HG03442 (cell line): Measurements from ENCODE around the gene CNTN2.

Experiments used
- ATAC-seq: cut with Tn5 transposase; IDR thresholded peaks from one replicate; pipeline ENCODE4 v1.9.1; 2021; ENCODE audit warnings: mild to moderate bottlenecking, moderate library complexity; ENCODE audit not compliant: unreplicated experiment

CNTN2 gene

GRCh38 chr1:205072286-205072685 lies 29.3 kb downstream of the CNTN2 start:
- ATAC-seq = no peak

- no peak for ATAC-seq
These were observed 29.9 kb downstream of the CNTN2 start for GRCh38 chr1:205072881-205073280.

GRCh38 chr1:205073511-205073910 lies 30.5 kb downstream of the CNTN2 start:
- ATAC-seq = no peak

DNA sequence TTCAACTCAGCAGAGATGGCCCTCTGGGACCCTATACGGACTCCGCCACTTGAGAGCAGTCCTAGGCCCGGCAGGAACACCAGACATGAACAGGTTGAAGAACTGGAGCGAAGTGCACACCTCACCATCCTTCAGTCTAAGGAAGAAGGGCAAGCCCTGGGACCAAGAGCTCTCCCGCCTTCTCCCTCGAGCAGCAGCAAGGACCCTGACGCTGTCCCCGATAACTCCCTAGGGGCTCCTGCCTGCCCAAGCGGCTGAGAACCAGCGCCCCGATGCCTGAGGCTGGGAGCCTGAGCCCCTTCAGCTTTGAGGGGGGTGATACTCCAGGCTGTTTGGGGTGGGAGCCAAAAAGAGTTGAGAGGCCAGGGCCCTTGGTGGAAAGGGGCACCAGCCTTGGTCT lies 31.1 kb downstream of the CNTN2 start:
- ATAC-seq = no peak

GRCh38 chr1:205074513-205074912 lies 31.5 kb downstream of the CNTN2 start:
- no peak for ATAC-seq

- no peak for ATAC-seq
These were observed 32.7 kb downstream of the CNTN2 start for GRCh38 chr1:205075642-205076155.

GRCh38 chr1:205076245-205076761 lies 33.3 kb downstream of the CNTN2 start:
- no peak for ATAC-seq

DNA sequence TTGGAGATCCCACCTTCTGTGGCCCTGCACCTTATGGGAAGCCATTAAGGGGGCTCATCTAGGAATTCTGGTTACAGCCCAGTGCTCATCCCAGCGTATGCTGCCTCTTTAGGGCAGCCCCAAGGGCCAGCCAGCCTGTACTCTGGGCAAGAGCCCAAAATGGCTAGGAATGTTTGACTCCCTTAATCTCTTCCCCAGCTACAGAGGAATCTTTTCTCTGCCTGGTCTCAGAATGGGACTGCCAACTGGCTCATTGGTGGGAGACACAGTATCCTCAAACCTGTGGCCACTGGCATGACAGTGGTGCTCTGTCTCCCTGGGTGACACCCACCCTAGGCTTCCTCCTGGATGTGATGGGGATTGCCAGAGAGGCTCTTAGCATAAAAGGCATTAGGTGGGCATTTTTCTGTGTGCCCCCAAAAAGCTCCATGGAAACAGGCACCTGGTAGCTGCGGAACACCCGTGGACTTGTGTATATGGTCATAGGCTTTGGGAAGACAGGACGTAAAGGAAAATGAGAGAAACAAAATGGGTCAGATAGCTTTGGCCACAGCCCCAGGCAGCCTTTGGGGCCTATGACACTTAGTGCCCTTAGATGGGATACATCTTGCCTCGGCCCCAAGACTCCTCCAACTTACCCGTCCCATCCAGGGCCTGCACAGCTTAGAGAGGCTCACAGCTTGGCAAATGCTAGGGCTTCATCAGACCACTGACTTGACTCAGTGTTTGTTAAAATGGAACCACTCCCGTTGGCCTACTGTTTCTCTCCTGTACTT lies 34.3 kb downstream of the CNTN2 start:
- ATAC-seq = no peak

GRCh38 chr1:205077934-205078311 lies 34.9 kb downstream of the CNTN2 start:
- no peak for ATAC-seq

- ATAC-seq = no peak
These were observed 39.4 kb downstream of the CNTN2 start for GRCh38 chr1:205082431-205082830.

DNA sequence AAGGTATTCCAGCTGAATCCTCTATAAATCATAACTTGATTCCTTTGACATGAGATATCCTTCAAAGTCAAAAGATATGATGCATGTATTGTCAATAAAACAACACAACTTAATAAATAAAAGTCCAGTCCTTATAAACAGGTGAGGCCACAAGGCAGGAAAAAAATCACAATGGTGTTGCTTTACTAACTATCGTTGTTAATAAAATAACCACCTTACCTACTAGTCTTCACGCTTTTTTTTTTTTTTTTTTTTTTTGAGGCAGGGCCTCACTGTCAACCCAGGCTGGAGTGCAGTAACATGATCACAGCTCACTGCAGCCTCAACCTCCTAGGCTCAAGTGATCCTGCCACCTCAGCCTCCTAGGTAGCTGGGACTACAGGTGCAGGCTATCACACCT lies 41.3 kb downstream of the CNTN2 start, which contains the start of gene TMEM81:
TSS of gene TMEM81 (minus strand) at position 101 of the 400 bp plus-strand sequence. CDS start 140 bp downstream, outside the sequence.
- ATAC-seq = no peak

DNA sequence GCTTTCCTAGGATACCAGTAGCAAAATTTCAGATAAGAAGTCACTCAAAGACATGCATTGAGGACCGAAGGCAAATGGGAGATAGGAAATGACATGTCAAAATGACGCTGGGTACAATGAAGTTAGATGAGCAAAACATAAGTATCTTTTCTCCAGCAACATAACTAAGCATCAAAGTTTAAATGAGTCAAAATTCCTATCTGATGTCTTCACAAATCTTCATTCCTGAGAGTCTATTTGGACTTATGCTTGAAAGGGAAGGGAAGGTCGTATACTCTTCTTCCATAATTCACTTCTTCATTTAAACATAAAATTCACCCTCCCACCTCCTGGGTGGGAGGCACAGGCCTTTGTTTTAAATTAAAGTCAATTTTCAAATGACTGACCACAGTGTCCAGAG lies 45.3 kb downstream of the CNTN2 start:
- ATAC-seq = no peak

DNA sequence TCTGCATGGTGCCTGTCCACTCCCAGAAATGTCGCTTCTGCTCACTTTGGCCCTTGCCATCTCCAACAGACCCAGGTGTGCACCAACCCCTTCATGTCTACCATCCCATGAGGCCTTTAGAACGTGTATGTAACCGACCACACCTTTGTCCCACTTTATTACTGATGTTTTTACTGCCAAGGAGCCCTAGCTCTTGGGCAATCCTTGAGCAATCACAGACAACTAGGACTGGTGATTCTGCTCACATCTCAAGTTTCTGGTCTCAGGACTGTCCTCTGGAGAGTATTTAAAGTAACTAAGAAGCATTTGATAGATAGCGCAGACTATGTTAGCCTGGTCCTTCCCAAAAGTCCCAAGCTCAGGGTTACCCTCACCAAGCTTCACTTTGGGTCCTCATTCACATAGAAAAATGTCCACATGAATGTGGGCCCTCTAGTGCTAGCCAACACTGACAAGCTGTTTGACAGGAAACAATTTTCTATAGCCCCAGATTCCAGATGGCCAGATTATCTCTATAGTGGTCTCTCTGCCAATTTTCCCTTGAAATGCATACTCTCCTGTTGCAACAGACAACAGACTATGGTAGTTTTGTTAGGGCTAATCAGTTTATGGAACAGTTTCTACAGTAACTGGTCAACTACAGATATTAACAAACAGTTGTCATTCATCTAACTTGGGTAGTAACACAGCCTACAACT lies 48.2 kb downstream of the CNTN2 start:
- no peak for ATAC-seq

- no peak for ATAC-seq
These were observed 52.4 kb downstream of the CNTN2 start for GRCh38 chr1:205095422-205095821.

GRCh38 chr1:205098242-205098641 lies 55.2 kb downstream of the CNTN2 start:
- ATAC-seq = no peak

DNA sequence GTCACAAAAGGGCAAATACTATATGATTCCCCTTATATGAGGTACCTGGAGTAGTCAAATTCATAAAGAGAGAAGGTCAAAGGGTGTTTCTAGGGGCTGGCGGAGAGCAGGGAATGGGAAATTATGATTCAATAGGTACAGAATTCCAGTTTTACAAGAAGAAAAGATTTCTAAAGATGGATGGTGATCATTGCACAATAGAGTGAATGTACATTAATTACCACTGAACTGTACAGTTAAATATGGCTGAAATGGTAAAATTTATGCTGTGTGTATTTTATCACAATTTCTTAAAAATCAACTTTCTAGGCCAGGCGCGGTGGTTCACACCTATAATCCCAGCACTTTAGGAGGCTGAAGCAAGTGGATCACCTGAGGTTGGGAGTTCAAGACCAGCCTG lies 59.4 kb downstream of the CNTN2 start:
- no peak for ATAC-seq

GRCh38 chr1:205107327-205107726 lies 64.3 kb downstream of the CNTN2 start:
- ATAC-seq = no peak

GRCh38 chr1:205108464-205108863 lies 65.5 kb downstream of the CNTN2 start:
- ATAC-seq = no peak

DNA sequence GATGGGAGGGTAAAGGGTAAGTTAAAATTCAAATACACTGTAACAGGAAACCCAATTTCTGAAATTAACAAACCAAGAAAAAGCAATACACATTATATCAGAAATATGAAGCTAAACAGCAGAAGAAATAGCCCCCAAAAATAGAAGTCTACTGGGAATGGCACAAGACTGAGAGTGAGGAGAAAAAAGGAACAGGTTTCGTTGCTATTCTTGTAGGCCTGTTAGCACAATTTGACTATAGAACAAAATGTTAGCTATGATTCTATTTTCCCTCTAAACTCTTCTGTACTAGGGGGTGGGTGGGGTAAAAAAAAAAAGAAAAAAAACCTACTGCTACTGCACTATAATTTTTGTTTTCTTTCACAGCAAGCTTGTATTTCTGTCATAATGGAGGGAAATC lies 66.3 kb downstream of the CNTN2 start:
- no peak for ATAC-seq

DNA sequence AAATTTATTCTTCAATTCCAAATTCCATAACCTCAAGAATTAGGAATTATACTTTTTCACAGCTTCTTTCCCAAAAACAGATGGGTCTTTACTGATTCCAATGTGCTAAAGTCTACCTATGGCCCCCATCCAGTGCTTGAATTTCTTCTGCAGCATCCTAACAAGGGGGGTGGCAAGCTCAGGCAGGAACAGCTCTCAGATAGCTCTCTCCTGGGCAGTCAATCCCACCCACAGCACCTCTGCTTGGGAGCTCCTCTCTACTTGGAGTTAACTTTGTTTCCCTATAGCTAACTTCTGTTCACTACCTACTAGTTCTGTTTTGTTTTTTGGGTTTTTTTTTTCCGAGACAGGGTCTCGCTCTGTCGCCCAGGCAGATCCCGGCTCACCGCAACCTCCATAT lies 66.7 kb downstream of the CNTN2 start:
- no peak for ATAC-seq

- no peak for ATAC-seq
These were observed 68.3 kb downstream of the CNTN2 start for GRCh38 chr1:205111354-205111753.

DNA sequence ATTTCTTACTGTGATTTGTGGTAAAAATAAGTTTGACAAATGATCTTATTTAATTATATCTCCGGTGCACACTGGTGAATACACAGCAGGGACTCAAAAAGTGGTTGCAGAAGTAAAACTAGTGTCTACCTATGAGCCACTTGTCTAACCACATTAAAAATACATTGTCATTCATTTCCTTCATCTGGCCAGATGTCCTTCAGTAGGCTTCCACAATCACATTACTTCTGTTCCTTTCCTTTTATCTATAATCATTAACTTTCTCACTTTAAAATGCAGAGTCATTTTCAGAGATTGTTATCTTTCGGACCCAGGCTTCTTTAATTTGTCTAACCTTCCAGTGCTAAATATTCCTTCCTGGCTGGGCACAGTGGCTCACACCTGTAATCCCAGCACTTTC lies 75.7 kb downstream of the CNTN2 start:
- ATAC-seq = no peak
